Measurements from ENCODE around the gene MACROD2.

- TF ChIP-seq PATZ1 (CRISPR knock-in tag; IDR thresholded peaks at IDR 0.05; ENCODE audit: borderline replicate concordance) = no peak
- no peak for TF ChIP-seq ZFP30 (CRISPR knock-in tag; IDR thresholded peaks at IDR 0.05)
- no peak for TF ChIP-seq ARNTL (CRISPR knock-in tag; IDR thresholded peaks at IDR 0.05; ENCODE audit: borderline replicate concordance, low read depth)
- TF ChIP-seq GLIS3 (CRISPR knock-in tag; IDR thresholded peaks at IDR 0.05) = no peak
- TF ChIP-seq BACH2 (CRISPR knock-in tag; IDR thresholded peaks at IDR 0.05; ENCODE audit: borderline replicate concordance) = no peak
- TF ChIP-seq ZFP3 (CRISPR knock-in tag; IDR thresholded peaks at IDR 0.05) = no peak
- TF ChIP-seq SNAI2 (CRISPR knock-in tag; IDR thresholded peaks at IDR 0.05) = no peak
- no peak for TF ChIP-seq POU6F1 (CRISPR knock-in tag; IDR thresholded peaks at IDR 0.05; ENCODE audit: borderline replicate concordance, low read depth)
- no peak for TF ChIP-seq RARB (CRISPR knock-in tag; IDR thresholded peaks at IDR 0.05)
- TF ChIP-seq TCF4 (CRISPR knock-in tag; IDR thresholded peaks at IDR 0.05; ENCODE audit: borderline replicate concordance) = no peak
- TF ChIP-seq ISL1 (CRISPR knock-in tag; IDR thresholded peaks at IDR 0.05) = no peak
- no peak for TF ChIP-seq ZNF565 (CRISPR knock-in tag; conservative IDR thresholded peaks at IDR 0.05; ENCODE audit: low read depth)
- TF ChIP-seq OSR1 (CRISPR knock-in tag; IDR thresholded peaks at IDR 0.05) = no peak
These were observed 857.8 kb downstream of the MACROD2 start for GRCh38 chr20:14853079-14853478.
